HG03469 (cell line): ENCODE measurements around the gene ERMN.

Source experiments
- ATAC-seq: cut with Tn5 transposase; IDR thresholded peaks from one replicate; pipeline ENCODE4 v1.9.1; 2021; ENCODE audit warnings: mild to moderate bottlenecking, moderate library complexity, moderate number of reproducible peaks; ENCODE audit not compliant: unreplicated experiment

Gene ERMN

DNA sequence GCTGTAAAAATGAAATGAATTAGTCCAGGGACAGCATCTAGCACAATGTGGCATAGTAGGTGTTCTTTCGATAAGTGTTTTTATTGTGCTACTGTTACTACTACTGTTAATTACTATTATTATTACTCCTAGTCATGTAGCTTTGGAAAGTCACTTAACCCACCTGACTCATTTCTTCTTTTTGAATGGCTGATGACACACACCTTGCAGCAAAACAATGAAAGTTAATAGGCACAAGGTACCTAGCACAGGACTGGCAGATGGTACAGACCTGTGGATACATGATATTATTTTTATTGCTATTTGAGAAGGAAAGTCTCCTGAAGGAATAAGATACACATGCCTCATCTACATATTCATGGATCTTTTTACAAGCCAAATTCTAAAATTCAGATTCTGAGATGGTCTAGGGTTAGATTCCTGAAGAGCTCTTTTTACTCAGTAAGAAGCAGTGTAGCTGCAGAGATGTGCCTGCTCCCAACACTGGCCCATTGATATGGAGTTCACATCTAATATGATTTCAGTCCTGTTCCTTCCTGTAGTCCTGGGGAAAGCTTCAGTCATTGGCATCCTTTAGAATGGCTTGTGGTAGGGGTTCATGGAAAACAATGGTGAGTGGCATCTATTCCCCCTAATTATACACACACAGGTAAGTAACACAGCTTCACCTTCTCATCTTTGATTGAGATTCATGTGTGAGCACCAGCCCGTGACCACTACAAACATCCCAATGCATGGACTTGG is 7.9 kb upstream of the ERMN start:
- ATAC-seq, result no peak

DNA sequence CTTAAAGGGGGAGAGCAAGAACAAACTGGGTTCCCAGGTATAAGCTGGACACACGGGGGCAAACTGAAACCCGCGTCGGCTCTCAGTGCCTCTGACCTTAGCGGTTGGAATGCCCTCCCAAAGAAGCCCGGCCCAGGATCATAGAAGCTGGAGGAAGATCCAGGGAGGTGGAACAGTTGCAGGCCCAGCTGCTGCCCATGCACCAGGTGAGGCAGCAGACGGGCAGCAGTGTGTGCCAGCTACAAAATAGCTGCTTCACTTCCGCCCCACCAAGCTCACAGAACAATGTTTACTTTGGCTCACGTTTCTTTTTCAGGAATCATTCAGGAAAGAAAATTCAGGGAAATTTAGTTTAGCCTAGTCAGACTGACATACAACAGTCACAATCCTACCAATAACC is 3.9 kb upstream of the ERMN start:
- no peak for ATAC-seq

DNA sequence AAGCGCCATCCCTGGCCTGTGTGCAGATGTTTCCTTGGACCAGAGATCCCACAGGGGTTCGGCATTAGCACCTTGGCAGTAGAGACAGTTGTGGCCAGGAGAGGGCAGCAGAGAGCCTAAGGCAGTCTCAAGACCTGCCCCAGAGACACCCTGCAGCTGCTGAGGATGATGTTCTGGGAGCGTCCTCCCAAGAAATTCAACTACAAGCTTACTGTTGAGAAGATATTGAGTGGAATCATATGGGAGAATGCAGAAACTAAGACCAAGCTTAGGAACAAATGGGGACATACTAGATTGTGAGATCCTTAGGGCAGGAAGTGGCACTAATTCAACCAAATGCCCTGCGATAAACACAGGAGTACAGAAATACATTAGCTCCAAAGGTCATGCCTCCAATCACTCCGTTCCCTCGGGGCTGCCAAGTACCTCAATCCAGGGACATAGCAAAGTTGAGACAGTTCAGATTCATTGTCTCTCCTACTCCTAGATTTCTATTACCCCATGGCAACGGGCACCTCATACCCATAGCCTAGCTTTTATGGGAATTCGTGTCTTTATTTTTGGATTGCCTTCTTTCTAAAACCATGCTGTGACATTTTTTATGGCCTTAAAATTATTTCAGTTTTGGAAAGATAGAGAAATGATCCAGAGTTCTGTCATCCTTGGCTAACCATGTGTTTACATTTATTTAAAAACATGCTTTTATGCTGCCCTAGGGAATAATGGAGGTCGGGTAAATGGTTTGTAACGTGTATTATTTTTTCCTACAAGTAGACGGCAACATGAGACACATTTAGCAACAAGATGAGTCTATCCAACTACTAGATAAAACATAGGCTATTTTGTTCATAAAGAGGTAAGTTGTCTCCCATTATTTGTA is 2.2 kb upstream of the ERMN start:
- ATAC-seq, result peak; percentile 94

DNA sequence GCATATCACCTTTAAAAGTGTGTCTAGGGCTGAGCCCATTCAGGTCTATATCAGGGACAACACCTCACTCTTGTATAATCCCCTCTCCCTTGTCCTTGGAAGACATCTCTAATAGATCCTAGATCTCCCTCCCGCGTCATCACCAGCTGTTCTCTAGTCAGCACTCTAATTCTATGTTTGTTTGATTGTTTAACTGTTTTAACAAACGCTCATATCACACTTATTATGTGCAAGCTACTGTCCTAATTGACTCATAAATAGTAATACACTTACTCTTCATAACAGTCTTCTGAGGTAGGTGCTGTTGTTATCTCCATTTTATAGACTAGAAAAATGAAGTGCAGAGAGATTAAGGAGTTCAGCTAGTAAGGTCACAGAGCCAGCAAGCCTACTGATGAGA is 1.6 kb upstream of the ERMN start:
- ATAC-seq, result peak; percentile 18

DNA sequence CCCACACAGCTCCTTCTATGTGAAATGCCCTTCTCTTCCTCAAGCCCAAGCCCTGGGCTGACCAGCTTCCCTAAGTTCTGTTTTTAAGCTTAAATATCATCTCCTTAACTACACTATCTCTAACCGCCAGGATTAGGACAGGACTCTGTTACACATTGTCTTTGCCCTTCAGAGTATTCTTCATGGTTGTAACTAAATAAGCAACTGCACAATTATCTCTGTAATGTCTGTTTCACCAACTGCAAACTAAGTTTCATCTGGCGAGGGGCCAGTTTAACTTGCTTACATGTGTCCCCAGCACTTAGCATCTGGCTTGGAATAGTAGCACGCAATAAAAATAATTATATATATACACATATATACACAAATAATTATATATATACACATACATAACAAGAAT is 1.1 kb upstream of the ERMN start:
- ATAC-seq, result no peak

DNA sequence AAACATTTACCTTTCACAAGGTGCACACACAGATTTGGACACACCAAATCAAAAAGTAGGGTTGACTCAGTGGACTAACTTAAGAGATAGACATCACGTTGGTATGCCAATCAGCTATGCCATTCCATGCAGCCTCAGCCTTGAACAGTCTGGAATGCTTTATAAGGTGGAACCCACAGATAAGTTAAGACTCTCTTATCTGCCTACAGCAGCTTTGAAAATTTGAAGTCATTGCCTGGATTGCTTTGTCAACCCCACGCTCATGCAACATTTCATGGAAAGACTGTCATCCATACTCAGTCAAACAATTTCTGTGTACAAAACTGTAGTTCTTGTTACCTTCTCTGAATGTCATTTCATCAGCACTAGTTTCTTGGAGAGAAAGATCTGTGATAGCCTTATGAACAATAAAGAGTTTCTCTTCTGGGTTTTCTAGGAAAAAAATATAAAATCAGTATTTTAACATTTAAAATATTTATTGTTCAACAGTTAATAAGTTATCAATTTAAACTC is 1.2 kb downstream of the ERMN start:
- no peak for ATAC-seq

DNA sequence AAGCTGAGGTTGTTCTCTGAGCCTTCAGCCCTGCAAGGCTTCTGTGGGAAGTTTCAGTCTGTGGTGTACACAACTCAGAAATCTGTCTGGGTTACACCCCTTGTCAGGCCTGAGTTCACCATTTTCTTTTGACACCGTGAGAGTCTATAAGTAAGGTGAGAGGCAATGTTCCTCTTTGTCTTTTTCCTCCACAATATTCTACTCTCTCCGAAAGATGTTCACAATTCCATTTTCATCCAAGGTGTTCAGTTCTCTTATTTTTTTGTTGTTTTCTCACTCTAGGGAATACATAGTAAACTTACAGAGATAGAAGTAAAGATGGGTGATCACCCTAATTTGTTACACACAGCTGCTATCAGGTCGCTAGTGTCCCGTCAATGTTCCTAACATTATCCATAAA is 3.2 kb downstream of the ERMN start:
- ATAC-seq, result no peak

DNA sequence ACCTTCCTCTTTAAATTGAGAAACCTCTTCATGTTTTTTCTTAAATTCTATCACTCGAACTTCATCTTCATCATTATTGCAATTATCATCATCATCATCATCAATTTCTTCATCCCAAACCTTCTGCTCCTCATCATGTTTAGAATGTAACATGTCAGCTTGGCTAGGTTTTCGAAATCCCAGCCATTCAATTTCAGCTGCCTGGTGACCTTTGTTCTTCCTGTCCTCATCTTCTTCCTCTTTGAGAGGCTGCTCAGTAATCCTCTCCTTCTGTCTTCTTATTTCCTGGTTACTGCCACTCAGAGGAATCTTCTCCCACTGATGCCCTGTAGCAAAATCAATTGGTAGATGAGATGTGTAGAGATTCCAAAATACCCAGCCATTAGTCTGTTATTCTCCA is 4.2 kb downstream of the ERMN start:
- ATAC-seq, result no peak

DNA sequence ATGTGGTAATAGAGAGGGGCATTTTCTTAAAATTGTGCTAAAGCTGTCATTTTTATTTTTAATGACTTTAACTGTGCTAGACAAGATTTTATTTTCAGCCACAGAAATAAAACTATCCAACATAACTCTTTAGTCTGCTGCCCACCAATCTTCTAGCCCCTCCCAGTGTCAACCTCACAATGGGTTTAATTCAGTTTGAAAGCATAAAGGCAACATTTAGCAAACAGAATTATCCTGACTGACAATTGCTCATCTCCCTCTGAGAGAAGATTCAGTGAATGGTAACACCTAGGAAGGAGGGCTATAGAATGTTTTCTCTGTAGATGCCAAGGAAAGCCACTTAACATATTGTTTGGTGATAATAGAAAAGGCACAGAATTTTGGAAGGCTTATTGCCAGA is 5.2 kb downstream of the ERMN start:
- no peak for ATAC-seq

DNA sequence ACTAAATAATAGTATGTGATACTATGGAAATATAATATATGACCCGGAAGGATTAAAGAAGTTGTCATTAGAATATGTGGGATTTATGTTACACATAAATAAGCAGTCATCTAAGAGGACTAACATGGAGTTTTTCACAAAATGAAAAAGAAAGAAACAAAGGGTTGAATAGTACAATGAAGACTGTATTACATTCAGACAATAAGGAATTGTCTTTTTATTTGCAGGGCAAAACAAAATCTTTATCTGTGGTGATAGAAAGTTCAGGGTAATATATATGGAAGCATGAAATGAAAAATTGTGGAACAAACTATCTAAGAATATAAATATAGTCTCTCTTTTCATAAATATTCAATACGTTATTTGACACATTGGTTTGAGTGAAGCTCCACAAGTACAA is 5.8 kb downstream of the ERMN start:
- ATAC-seq, result no peak

DNA sequence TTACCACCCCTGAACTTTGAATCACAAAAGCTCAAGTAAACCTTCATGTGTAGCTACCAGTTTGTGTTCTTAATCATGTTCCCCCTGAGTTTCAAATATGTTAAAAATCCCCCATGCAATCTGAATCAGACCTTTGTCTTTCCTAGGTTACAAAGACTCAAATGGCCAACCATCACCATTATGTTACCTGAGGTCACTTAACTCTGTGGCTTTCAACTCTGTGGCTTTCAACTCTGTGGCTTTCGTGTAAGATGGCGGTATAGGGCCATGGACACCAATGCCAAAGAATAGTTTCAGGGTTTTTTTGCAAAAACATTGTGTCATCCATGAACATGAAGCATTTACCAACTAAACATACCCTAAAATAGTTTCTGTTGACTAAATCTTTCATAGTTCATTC is 6.7 kb downstream of the ERMN start:
- no peak for ATAC-seq

DNA sequence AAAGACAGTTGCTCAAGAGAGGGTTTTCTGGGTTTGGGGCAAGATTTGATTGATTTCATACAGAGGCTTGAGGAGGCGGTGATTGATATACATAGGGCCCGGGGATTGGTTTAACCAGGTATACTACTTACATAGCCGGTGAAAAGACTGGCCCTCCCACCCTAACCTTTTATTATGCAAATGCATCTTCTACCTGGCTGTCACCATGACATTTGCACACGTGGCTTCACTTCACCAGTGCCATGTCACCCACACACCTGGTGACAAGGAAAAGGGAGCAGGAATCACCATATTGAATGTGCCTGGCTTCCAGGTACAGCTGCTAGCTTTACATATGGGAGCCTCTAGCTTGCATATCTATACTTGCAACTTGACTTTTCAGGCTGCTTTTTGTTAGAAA is 9.7 kb downstream of the ERMN start:
- ATAC-seq, result no peak

DNA sequence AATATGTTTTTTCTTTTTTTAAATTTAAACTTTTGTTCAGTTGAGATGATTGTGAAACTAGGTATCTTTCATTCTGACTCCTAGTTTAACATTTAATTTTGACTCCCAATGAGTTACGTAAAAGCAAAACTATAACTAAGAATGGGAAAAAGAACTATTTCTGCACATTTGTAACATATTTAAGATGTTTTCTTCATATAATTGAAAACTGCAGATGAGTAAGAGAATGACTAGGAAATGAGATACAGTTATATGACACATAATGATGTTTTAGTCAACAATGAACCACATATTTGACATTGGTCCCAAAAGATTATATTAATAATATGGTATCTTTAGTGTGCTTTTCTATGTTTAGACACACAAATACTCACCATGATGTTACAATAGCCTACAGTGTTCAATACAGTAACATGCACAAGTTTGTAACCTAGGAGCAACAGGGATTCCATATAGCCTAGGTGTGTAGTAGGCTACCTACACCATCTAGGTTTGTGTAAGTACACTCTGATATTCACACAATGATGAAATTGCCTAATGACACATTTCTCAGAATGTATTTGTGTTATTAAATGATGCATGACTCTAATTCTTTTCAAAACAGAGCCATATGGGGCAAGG is 12.6 kb downstream of the ERMN start:
- no peak for ATAC-seq

DNA sequence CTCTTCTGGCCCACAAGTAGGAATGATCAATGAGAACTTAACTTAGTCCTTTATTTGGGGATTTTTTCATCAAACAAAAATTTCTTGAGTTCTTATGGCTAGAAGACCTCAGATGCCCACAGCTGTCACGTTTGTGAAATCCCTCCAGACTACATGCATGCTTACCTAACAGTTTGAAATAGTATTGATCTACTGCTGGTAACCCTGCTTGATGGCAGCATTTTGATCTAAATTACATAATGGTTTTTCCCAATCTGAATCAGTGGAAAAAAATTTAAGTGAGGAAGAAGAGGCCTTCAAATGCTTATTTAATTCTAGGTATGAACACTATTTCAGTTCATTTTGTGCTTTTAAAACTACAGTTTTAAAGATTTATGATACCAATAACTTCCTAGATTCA is 13.9 kb downstream of the ERMN start:
- no peak for ATAC-seq

DNA sequence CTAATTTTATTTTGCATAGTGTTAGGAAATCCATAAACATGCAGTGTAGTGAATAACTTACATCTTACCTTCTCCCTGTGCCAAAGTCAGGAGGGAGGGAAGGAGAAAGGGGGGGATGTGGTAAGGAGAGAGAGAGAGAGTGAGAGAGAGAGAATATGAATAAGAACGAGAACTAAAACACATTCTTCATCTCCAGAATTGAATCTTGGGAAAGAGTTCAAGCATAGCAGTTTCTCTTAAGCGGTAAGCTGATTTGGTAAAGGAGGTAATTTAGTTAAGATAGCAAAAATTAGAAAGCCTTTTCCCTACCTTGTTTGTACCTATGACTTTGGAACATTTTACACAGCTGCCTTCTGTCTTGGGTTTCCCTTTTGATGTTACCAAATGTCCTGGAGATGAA is 15.7 kb downstream of the ERMN start:
- ATAC-seq, result no peak

DNA sequence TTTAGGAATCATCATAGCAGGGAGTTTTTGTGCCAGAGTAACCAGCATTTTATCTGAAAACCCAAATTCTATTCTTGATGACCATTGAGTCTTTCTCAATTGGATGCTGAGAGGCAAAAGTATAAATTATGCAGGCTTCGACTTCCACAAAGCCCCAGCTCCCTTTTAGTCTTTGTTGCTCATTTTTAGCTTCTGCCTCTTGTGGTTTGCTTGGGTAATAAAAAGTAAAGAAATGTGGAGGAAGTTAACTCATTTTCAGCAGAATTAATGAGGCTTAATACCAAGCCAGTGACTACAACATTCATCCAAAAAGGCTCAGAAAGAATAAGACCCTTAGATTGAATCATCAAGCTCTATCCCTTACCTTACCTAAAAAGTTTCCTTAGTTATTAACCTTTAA is 18.6 kb downstream of the ERMN start:
- ATAC-seq, result no peak

DNA sequence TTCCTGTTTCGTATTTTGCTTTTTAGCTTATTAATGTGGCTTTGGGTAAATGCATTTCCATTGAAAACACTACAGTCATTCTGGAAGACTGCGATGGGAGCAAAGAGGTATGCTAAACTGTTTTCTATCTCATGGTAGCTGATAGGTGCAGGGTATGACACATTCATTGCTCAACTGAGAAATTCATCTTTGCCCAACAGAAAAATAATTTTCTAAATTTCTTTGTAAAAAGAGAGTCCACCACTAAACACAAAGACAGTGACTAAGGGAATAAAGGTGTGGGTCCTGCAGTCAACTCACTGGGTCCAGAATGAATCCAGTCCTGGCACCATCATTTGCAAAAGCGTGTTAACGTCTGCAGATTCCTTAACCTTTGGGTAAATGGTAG is 19.9 kb downstream of the ERMN start:
- no peak for ATAC-seq

DNA sequence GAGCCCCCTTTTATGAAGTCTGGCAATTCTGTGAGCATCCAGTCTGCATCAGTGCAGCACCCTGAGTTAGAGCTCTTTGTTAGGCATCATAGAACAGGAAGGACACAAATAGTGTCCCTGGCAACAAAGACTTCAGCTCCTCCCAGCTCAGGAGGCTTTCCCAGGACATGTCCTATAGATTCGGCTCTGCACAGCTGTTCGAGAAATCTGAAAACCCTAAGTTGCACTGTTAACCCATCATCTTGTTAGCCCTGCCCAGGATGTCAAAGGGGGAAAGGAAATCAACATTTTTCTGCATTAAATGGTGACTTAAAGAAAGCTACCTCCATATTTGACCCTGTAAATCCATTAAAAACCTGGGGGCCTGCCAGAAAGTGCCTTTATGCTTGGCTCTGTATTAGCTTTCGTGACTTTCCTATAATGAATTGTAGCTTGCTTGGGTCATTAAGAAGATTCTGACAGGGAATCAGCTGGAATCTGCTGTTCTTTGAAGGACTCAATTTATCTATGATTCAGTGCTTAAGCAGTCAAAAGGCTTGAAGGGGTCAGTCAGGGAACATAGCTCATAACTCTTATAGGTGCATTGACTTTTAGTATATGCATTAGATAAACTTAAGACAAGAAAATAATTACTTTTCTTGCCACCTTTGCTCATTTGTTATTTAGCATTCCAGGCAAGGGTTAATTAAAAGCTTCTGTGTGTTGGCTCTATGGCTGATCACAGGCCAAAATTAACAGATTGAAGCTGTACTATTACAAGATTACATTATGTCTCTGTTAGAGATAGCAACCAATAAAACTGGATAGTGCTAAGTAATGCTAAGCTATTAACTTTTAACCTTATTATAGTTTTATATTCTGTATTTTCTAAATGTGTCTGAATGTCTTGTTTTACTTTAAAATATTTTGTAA is 20.6 kb downstream of the ERMN start:
- ATAC-seq, result no peak

DNA sequence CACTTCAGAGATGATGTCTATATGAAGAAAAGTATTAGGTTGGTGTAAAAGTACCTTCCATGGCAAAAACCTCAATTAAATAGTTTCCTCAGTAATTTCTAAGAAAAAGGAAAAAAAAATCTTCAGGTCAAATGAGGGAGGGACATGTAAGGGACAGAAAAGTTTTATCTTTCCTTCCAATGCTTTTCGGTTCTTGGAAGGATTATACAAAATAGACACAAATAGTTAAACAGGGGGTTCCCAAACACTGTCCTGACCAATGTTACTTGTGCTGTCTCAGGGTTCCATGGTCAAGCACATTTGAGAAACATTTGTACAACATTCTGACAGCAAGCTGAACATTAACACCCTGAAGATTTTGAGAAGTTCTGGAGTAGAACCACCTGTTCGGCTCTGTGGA is 22.0 kb downstream of the ERMN start:
- no peak for ATAC-seq

DNA sequence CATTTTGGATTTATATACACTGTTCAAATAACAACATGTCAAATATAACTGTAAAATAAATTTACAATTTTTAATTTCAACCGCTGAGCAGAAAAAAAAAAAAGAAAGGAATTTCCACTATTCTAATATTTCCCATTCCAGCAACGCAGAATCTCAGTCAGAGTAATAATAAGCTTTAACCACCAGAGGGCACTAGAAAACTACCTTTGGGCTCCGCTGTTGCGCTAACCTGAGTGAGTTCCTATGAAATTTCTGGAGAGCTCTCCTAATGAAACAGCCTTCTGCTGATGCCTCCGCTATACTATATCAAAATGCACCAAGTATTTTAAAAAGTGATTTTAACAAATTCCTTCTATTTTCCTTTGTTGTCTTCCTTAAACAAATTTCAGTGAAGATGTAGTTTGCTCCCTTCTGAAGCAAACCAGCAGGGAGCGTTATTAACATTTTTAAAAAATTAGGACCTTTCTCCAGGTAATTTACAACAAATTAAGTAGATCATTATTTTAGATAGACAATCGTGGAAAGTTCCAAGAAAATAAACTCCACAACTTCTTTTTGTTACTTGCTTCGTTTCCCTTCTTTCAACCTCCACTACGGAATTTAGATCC is 23.0 kb downstream of the ERMN start:
- ATAC-seq, result peak; percentile 73
